ENCODE results near the gene LRRC17. TPM values are rescaled to one million over a fixed set of nuclear protein-coding genes. Genes with fewer than 3 reads are reported as not detected.

Gene LRRC17
- total RNA-seq, 2 donors from 2014 or later, result 22.3 to 24.6 TPM

DNA sequence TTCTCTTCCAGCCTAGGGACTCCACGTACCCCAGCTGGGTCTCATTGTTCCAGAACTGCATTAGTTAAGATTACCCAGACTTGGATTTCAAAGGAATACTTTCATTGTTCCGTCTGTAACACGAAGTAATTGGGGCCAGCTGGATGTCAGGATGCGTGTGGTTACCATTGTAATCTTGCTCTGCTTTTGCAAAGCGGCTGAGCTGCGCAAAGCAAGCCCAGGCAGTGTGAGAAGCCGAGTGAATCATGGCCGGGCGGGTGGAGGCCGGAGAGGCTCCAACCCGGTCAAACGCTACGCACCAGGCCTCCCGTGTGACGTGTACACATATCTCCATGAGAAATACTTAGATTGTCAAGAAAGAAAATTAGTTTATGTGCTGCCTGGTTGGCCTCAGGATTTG, 21.0 kb downstream of the LRRC17 start:
- Histone ChIP-seq H3K9me3 (no peaks in the 10 kb centered on the region), H3K27me3 (replicated peaks; ENCODE audit: insufficient read depth) (no peaks in the 10 kb centered on the region), H3K4me3 (peak overlapping the region; percentile 53), H3K27ac (peak overlapping the region; percentile 77 to 81), H3K36me3 (no peaks in the 10 kb centered on the region), H3K4me1 (ENCODE audit: control insufficient read depth in 1 of 2, low read depth in 2 of 2) (peaks cover 30 to 64% of the 10 kb centered on the region in 2 donors)
- ATAC-seq (ENCODE audit: insufficient number of reproducible peaks, low FRiP score, low read depth) (peak; percentile 75), DNase-seq (ENCODE audit: low spot score) (peak; percentile 36)
- no peak for TF ChIP-seq CTCF (IDR thresholded peaks at IDR 0.05)

GRCh38 chr7:102934239-102934638, 21.4 kb downstream of the LRRC17 start:
- Histone ChIP-seq H3K9me3 (no peaks in the 10 kb centered on the region), H3K4me3 (peak overlapping the region; percentile 53), H3K36me3 (no peaks in the 10 kb centered on the region), H3K27me3 (replicated peaks; ENCODE audit: insufficient read depth) (no peaks in the 10 kb centered on the region), H3K27ac (peak overlapping the region; percentile 77 to 81), H3K4me1 (ENCODE audit: control insufficient read depth in 1 of 2, low read depth in 2 of 2) (peaks cover 34 to 69% of the 10 kb centered on the region in 2 donors)
- ATAC-seq (ENCODE audit: insufficient number of reproducible peaks, low FRiP score, low read depth) (no peak), DNase-seq (ENCODE audit: low spot score) (no peak)
- no peak for TF ChIP-seq CTCF (IDR thresholded peaks at IDR 0.05)

GRCh38 chr7:102934701-102935100, 21.9 kb downstream of the LRRC17 start:
- H3K27me3 ChIP-seq (replicated peaks; ENCODE audit: insufficient read depth), result no peaks in the 10 kb centered on the region
- ATAC-seq (ENCODE audit: insufficient number of reproducible peaks, low FRiP score, low read depth) (no peak), DNase-seq (ENCODE audit: low spot score) (no peak)
- peak overlapping the region; percentile 53 for H3K4me3 ChIP-seq
- TF ChIP-seq CTCF (IDR thresholded peaks at IDR 0.05), result no peak
- peaks cover 35 to 73% of the 10 kb centered on the region in 2 donors for H3K4me1 ChIP-seq (ENCODE audit: control insufficient read depth in 1 of 2, low read depth in 2 of 2)
- H3K27ac ChIP-seq, result peak overlapping the region; percentile 77 to 81
- H3K36me3 ChIP-seq, result no peaks in the 10 kb centered on the region
- no peaks in the 10 kb centered on the region for H3K9me3 ChIP-seq

- no peak for DNase-seq (ENCODE audit: low spot score)
- Histone ChIP-seq H3K9me3 (no peaks in the 10 kb centered on the region), H3K36me3 (no peaks in the 10 kb centered on the region), H3K27me3 (replicated peaks; ENCODE audit: insufficient read depth) (no peaks in the 10 kb centered on the region), H3K4me1 (ENCODE audit: control insufficient read depth in 1 of 2, low read depth in 2 of 2) (peaks cover 35 to 76% of the 10 kb centered on the region in 2 donors), H3K4me3 (peak overlapping the region; percentile 53), H3K27ac (peak overlapping the region; percentile 77 to 81)
- TF ChIP-seq CTCF (IDR thresholded peaks at IDR 0.05), result no peak
- no peak for ATAC-seq (ENCODE audit: insufficient number of reproducible peaks, low FRiP score, low read depth)
Measured at GRCh38 chr7:102935450-102936115, 22.8 kb downstream of the LRRC17 start.

- DNase-seq (ENCODE audit: low spot score), result no peak
- no peak for ATAC-seq (ENCODE audit: insufficient number of reproducible peaks, low FRiP score, low read depth)
- H3K36me3 ChIP-seq, result no peaks in the 10 kb centered on the region
- no peaks in the 10 kb centered on the region for H3K27me3 ChIP-seq (replicated peaks; ENCODE audit: insufficient read depth)
- no peak for TF ChIP-seq CTCF (IDR thresholded peaks at IDR 0.05)
- no peaks in the 10 kb centered on the region for H3K9me3 ChIP-seq
- peak overlapping the region; percentile 12 for H3K4me3 ChIP-seq
- peaks cover 40 to 91% of the 10 kb centered on the region in 2 donors for H3K4me1 ChIP-seq (ENCODE audit: control insufficient read depth in 1 of 2, low read depth in 2 of 2)
- peak overlapping the region; percentile 48 to 70 for H3K27ac ChIP-seq
Measured at GRCh38 chr7:102938679-102939078, 25.9 kb downstream of the LRRC17 start.
